Measurements from ENCODE around the gene PTPRO. TPM values are rescaled to one million over a fixed set of nuclear protein-coding genes. Genes with fewer than 3 reads are reported as not detected.

Gene PTPRO
- total and polyA plus RNA-seq, 10 of the 15 experiments (the other 5 are each of a cell fraction or from before 2014, with no cell fraction given), result 1.2 to 5.3 (median 3.5) TPM

- Histone ChIP-seq H3K4me2 (ENCODE audit: control insufficient read depth, insufficient read depth) (no peak overlapping the region), H3K27ac (ENCODE audit: control insufficient read depth, insufficient read depth) (no peak overlapping the region), H3K9me3 (replicated peaks; ENCODE audit: control insufficient read depth, insufficient read depth, low read length) (no peaks in the 10 kb centered on the region), H4K20me1 (ENCODE audit: control insufficient read depth, insufficient read depth) (no peaks in the 10 kb centered on the region), H2AFZ (ENCODE audit: control insufficient read depth, low read depth, low read length) (peak overlapping the region; percentile 28; the same call in 1 of the 2 replicates), H3K36me3 (ENCODE audit: control insufficient read depth in 2 of 2, insufficient read depth in 2 of 2, low read length in 1 of 2) (no peaks in the 10 kb centered on the region), H3K4me3 (no peak overlapping the region), H3K27me3 (replicated peaks in 1 of 2; ENCODE audit: control insufficient read depth in 2 of 2, insufficient read depth in 2 of 2, low read length in 1 of 2) (no peaks in the 10 kb centered on the region), H3K4me1 (ENCODE audit: control insufficient read depth, insufficient read depth, low read length) (peaks cover 19% of the 10 kb centered on the region), H3K9ac (ENCODE audit: control insufficient read depth, insufficient read depth, low read length) (no peak overlapping the region), H3K79me2 (ENCODE audit: control insufficient read depth, insufficient read depth, low read length) (no peaks in the 10 kb centered on the region)
- POLR2A ChIA-PET, result interaction anchor here (0.6 to 5.5 kb wide), 7 partner anchors 9 to 24 kb away, joined by 3 to 54 read pairs (median 6); no protein-coding TSS in a partner anchor
- SMC1A ChIA-PET (ENCODE audit: uncharacterized antibody, unreplicated experiment), result interaction anchor here (2.2 to 9.9 kb wide), 5 partner anchors 10 to 40 kb away, joined by 12 to 160 read pairs (median 47); no protein-coding TSS in a partner anchor
- no peak for FAIRE-seq
- no peak for DNase-seq (ENCODE audit: low read depth, low spot score)
- TF ChIP-seq MTA2 (IDR thresholded peaks at IDR 0.05; ENCODE audit: low read depth), result peak; percentile 26; the same call in 1 of the 2 replicates
- TF ChIP-seq TCF12 (IDR thresholded peaks at IDR 0.05; ENCODE audit: low read depth, low read length), result no peak
- TF ChIP-seq ZBTB11 (CRISPR knock-in tag; IDR thresholded peaks at IDR 0.05), result no peak
- peak; percentile 47 to 53; a peak in 2 of 4 replicates for TF ChIP-seq IKZF2 (IDR thresholded peaks at IDR 0.05)
- TF ChIP-seq SP1 (IDR thresholded peaks at IDR 0.05; ENCODE audit: low read depth, low read length), result no peak
- TF ChIP-seq IKZF1 (conservative IDR thresholded peaks at IDR 0.05), result peak; percentile 38; the same call in 1 of the 2 replicates
- no peak for TF ChIP-seq ZNF24 (IDR thresholded peaks at IDR 0.05)
- peak; percentile 51; the same call in 1 of the 2 replicates for TF ChIP-seq SPI1 (IDR thresholded peaks at IDR 0.05; ENCODE audit: borderline replicate concordance, insufficient read depth, low read depth, low read length)
- TF ChIP-seq SMAD5 (IDR thresholded peaks at IDR 0.05; ENCODE audit: low read depth), result no peak
- no peak for TF ChIP-seq SUPT20H (IDR thresholded peaks at IDR 0.05; ENCODE audit: borderline replicate concordance, control insufficient read depth, low read depth, low read length)
- BruUV-seq (replicated peaks), result no TSS peak
- RAD21 ChIA-PET (ENCODE audit: unreplicated experiment), result interaction anchor here (0.9 to 4.1 kb wide), 5 partner anchors 10 to 39 kb away, joined by 4 to 47 read pairs (median 31); no protein-coding TSS in a partner anchor
- CTCF ChIA-PET, result interaction anchor here (1.0 to 10.7 kb wide), 4 partner anchors 11 to 35 kb away, joined by 5 to 116 read pairs (median 24); no protein-coding TSS in a partner anchor
- intact Hi-C loops (cut with micrococcal nuclease; ENCODE audit: unreplicated experiment) (no loop called here), in situ Hi-C loops (cut with MboI) (no loop called here)
- ATAC-seq, result no peak; the same call in 2 of the 3 replicates
Measured at GRCh38 chr12:15544589-15544988, 222.3 kb downstream of the PTPRO start.

Data from GM12878 (cell line).